GM21423 (cell line): ENCODE results near the gene WIPF2.
A peak's percentile ranks its signal among the peaks of the same experiment; 100 is the strongest.

Experiments
- ATAC-seq: cut with Tn5 transposase; IDR thresholded peaks from one replicate; pipeline ENCODE4 v1.9.1; 2021; ENCODE audit warnings: mild to moderate bottlenecking, moderate library complexity; ENCODE audit not compliant: unreplicated experiment

Gene WIPF2

DNA sequence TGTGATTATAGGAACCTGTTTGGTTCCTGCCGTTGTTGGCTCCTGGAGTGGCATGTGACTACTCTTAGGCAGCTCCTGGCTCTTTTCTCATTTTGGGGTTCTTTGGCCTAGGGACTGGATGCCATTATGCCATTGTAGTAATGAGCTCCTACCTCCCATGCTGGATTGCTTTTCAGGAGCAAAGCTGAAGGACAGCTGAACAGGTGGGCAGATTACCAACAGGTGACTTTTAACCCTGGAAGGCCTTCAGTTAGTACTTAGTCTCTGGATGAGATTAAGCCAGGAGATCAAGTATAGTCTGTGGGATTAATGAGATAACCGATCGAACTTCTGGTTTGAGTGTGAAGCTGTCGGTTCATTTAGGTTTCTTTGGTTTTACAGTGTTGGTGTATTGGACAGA, 25.2 kb downstream of the WIPF2 start:
- ATAC-seq: no peak

DNA sequence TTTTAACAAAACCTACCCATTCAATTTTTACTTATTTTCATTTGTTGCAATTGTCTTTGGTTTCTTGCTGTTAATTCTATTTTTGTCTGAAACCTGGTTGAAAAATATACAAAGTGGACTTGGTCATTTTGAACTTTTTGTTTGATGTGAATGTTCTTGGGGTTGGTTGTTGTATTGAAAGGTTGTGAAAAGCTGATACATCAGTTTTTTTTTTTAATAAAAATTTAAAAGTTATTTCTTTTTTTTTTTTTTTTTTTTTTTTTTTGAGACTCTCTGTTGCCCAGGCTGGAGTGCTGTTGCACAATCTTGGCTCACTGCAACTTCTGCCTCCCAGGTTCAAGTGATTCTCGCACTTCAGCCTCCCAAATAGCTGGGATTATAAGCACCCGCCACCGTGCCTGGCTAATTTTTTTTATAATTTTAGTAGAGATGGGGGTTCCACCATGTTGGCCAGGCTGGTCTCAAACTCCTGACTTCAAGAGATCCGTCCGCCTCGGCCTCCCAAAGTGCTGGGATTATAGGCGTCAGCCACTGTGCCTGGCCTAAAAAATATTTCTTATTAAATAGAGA, 28.9 kb downstream of the WIPF2 start:
- ATAC-seq: no peak

DNA sequence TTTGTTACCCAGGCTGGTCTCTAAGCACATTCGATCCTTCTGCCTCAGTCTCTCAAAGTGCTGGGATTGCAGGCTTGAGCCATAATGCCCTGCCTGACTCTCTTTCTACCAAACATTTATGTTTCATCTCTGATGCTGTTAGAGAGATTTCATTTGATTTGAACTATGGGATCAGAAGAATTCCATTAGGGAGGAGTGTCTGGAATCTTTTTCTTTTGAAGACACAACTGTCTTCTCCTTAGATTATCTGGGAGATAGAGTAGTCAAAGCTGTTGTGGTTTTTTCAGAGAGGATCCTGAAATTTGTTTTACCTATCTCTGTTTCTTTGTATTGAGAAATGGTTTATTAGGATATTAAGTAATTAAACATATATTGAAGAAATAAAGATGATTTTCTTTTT, 29.4 kb downstream of the WIPF2 start:
- no peak for ATAC-seq

DNA sequence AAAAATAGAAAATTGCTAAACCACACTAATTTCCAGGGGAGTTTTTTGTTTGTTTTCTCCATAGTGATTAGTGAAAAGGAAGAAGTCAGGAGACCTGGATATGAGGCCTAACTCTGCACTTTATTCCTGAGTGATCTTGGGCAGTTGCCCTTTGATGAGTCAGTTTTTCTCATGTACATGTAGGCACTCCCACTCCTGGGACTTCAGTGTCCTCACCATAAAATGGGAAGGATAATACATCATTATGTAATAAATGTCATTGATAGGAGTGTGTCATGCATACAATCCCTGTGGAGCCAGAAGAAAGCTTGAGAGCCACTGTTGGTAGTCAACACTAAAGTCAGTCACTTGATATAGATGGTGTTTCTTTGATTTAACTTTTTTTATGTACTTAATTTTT, 32.5 kb downstream of the WIPF2 start:
- no peak for ATAC-seq

DNA sequence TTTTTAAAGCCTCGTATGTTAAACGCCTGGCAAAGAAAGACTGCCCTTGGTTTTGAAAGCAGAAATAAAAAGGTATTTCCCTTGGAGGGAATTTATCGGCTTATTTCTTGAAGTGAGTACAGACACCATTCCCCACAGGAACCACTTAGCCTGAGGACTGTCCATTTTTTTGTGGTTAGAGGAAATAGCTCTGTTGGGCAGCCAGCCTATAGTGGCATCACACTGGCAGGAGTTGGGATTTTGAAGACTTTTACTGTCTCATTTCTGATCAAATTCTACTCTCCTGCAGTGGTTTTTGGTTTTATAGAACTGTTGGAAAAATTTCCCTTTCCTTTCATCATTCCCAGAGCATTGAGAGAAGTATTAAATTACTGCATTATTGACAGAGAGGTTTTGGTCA, 34.5 kb downstream of the WIPF2 start:
- no peak for ATAC-seq

DNA sequence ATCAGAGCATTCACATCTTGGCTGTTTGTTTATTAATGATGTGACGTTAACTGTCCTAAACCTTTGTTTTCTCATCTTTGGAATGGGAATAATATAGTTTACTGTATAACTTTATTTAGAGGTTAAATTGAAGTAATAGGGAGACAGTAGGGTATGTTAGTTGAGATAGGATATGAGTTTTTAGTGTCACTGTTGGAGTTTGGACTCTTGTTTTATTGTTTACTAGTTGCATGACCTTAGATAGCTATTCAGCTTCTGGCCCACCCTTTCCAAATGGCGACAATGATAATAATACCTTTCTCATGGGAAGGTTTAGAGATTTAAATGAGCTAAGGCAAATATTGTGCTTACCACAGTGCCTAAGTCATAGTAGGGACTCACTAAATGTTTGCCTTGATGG, 40.4 kb downstream of the WIPF2 start:
- no peak for ATAC-seq

DNA sequence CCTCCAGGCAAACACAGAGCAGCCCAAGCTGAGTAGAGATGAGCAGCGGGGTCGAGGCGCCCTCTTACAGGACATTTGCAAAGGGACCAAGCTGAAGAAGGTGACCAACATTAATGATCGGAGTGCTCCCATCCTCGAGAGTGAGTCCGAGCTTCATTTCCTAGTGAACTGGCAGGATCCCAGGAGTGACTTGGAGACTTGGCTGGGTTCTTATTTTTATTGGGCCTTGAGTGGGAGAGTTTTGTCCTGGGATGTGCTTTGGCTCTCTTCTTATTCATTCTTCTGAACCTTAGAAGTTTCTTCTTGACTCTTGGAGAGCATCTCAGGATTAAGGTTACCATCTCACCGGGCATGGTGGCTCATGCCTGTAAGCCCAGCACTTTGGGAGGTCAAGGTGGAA, 41.4 kb downstream of the WIPF2 start:
- ATAC-seq: no peak

DNA sequence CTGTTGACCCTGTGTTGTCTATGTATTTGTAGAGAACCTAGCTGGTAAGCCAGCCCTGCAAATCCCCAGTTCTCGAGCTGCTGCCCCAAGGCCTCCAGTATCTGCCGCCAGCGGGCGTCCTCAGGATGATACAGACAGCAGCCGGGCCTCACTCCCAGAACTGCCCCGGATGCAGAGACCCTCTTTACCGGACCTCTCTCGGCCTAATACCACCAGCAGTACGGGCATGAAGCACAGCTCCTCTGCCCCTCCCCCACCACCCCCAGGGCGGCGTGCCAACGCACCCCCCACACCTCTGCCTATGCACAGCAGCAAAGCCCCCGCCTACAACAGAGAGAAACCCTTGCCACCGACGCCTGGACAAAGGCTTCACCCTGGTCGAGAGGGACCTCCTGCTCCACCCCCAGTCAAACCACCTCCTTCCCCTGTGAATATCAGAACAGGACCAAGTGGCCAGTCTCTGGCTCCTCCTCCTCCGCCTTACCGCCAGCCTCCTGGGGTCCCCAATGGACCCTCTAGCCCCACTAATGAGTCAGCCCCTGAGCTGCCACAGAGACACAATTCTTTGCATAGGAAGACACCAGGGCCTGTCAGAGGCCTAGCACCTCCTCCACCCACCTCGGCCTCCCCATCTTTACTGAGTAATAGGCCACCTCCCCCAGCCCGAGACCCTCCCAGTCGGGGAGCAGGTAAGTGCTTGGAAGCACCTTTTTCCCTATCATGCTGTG, 45.5 kb downstream of the WIPF2 start:
- ATAC-seq: no peak

DNA sequence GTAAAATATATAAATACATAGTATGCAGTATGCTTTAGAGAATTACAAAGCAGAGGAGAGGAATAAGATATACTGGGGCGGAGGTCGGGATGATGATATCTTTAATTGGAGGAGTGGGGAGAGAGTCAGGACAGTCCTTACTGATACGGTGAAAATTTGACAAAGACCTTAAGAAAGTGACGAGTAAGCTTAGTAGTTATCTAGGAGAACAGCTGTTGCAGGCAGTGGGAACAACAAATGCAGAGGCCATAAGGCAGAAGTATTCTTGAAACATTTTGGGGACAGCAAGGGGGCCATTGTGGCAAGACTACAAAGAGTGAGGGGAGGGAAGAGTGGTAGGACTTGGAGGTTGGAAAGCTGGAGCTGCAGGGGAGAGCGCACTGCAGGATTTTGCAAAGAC, 46.2 kb downstream of the WIPF2 start:
- ATAC-seq: no peak

DNA sequence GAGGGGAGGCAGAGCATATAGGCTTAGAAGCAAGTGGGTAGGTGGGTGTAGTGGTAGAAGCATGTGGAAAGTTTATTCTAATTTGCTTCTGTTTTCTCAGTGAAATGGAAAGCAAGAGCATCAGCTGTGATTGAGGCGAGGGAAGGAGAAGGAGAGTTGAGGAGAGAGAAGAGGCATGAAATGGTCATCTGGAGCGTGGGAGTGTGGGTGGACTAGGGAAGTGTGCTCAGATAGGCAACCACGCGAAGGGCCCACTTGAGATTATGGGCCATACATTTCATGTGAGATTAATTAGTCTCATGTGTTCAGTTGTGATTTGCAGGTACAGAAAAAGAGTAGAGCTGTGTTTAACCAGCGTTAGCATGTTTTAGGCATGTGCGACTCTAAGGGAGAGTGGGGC, 47.8 kb downstream of the WIPF2 start:
- ATAC-seq: no peak

DNA sequence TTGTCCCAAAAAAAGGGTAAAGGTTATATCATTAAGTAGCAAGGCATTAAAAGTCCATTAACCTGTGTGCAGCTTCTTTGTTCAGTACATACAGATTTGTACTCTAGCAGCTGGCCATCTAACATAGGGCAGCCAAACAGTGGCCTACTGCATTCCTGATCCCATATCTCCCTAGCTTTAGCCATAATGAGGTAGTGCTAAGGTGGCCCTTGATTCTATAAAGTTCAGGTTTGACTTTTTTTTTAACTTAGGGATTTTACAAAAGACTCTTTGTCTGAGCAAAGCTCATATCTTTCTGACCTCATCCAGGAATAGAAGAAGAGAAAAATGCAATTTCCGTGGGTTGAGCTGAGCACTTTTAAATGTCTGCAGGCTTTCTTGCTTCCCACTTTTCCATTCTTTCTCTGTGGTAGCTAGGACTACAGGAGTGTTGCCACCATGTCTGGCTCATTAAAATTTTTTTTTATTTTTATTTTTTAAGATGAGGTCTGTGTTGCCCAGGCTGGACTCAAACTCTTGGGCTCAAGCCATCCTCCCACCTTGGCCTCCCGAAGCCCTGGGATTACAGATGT, 49.1 kb downstream of the WIPF2 start:
- ATAC-seq: no peak

DNA sequence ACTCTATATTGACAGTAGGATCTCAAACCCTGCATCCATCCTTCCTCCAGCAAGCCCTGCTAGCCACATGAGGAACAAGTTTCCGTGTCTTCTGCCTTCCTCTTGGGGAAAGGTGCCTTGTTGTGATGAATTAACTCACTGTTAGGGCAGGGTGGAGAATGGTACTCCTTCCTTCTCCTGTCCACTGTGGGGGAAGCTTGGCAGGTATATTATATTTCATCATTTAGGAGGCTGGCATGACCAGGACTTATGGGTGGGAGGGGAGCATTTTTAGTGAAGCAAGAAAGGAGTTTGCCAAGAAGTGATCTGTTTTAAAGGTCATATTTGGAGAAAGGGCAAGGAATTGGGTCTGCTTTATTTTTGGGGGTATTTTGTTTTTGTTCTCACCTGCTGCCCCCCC, 59.3 kb downstream of the WIPF2 start:
- ATAC-seq: no peak

DNA sequence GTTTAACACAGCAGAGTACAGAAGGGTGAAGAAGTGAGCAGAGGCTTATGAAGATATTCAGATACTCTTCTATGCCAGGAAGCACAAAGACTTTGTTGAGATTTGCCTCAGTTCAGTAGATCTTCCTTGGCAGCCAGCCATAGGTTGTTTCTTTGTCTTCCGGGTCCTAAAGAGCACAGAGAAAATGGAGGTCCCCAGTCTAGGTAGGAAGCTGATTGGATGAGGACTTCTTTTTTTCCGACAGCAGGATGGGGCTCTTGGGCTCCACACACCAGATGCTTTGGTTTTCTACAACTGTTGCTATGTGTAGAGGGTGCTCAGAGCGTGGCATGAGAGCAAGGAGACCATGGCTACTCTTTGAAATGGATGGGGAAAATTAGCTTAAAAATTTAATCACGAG, 60.3 kb downstream of the WIPF2 start:
- no peak for ATAC-seq

DNA sequence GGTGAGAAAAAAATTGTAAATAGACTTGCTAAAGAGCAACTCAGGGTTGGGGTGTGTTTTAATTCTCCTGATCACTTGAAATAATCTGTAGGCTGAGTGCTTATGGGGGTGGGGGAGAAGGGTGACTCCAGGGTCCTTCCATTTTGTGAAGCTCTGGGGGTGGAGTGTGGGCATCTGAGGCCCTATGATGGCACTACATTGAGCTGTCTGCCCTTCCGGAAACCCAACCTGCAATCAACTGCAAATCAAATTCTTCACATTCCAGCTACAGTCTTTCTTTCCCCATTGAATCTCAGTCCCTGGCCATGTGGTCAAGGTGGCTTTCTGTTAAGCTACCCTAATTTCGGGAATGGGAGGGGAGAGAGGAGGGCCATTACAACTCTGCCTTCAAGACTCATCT, 62.6 kb downstream of the WIPF2 start:
- no peak for ATAC-seq

DNA sequence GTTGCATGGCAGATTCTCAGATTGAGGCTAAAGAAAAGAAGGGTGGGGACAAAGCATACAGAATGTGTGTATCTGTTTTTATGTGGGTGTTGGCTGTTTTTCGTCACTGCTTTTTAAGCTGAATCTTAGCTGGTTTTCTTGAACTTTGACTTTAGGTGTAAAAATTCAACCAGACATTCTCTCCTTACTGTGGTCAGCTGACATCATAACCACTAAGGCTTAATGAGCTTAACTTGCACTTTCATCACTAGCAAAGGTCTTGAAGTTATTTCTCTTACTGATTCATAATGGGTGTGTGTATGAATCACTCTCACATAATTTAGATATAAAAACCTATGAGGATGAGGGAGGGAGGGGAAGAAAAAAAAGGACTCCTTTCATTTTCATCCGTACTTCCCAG, 64.6 kb downstream of the WIPF2 start:
- no peak for ATAC-seq

DNA sequence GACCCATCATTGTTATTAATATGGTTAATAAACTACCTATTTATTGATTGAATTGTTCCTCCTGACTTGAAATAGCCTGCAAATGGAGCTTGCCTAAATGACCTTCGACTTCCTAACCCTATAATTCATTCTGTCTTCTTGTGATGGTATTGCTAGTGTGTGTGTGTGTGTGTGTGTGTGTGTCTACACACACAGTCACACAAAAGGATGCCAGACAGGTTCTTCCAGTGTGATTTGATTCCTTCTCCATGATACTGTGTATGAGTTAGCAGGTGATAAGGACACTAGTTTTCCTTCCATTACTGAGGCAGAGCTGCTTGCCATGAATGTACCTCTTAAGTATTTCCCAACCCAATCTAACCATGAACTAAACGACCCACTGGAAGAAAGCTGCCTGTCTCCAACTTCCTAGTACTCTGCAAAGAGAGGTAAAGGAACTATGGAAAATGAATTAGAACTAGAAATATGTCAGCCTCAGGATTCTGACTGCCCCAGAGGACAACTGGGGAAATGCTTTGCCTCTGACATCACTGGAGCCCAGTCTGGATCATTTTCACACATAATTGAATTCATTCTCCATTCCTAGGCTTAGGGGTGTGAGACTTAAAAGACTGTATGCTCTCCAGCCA, 65.1 kb downstream of the WIPF2 start:
- no peak for ATAC-seq

DNA sequence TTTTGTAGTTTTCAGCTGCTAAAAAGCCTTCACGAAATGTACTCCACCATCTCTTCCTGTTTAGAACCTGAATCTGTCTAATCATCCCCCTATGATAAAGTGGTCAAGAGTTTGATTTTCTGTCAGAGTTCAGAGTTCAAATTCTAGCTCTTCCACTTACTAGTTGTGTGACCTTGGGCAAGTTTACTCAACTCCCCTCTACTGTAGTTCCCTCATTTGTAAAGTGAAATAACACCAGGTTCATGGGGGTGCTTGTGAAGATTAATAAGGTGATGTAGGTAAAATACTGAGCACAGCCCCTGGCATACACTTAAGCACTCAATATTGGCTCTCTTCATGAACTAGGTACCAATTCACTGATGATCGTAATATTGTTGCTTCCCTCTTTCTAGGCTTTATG, 67.4 kb downstream of the WIPF2 start:
- ATAC-seq: no peak

DNA sequence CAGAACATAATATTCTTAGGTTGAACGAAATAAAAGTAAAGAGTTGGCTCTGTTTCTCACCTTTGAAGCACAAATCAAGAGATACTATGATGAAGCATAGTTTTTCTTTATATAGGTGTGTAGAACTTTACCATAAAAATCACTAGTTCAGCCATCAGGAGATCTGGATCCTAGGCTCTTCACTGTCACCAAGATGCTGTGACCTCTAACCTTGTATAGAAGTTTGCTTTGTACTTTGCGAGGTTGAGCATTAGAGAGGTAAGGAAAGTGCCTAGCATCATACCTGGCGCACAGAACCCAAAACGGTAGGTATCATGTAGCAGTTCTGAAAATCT, 68.0 kb downstream of the WIPF2 start:
- no peak for ATAC-seq

DNA sequence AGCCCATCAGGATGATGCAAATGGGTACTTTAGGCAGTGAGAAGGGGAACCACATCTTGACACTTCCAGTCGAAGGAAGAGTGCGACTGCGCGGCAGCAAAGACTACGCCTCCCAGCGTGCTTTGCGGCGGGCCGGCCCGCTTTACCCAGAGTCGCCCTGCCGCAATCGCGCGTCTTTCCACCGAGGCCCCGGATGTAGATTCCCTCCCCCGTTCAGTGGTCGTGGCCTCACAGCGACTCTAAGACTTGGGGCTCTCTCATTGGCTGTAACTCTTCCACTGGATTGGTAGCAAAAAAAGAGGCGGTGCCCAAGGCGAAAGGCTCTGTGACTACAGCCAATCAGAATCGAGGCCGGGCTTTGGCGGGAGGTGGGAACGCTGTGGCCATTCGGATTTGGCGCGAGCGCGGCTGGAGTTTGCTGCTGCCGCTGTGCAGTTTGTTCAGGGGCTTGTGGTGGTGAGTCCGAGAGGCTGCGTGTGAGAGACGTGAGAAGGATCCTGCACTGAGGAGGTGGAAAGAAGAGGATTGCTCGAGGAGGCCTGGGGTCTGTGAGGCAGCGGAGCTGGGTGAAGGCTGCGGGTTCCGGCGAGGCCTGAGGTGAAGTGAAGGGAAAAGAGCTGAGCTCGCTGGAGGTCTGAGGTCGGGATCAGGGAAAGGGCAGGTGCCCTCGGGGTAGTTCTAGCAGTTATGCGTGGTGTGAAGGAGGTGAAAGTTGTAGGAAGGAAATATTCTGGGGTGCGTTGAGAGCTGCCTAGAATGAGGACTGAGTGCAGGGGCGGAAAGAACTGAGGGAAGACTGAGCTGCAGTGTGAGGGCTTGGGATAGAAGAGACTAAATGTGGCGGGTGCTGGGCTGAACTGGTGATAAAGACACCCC, 68.6 kb downstream of the WIPF2 start, which contains the start of gene CDC6:
TSS of gene CDC6 (plus strand) at position 386 of the 876 bp plus-strand sequence. CDS start 1,542 bp downstream, outside the sequence.
- ATAC-seq: peak; percentile 93

DNA sequence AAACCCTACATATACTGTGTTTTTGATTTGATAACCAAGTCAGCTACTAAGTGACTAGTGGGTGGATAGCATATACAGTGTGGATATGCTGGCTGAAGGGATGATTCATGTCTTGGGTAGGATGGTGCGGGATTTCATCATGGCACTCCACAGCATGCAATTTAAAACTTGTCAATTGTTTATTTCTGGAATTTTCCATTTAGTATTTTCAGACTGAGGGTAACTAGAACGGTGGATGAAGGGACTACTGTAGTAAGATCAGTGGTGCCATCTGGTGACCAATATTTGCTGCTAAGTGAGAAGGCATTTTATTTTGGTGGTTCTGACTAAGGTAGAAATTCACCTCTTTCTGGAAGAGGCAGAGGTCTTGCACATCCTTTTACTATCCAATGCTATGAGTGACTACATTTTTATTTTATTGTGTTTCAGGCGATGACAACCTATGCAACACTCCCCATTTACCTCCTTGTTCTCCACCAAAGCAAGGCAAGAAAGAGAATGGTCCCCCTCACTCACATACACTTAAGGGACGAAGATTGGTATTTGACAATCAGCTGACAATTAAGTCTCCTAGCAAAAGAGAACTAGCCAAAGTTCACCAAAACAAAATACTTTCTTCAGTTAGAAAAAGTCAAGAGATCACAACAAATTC, 71.7 kb downstream of the WIPF2 start:
- no peak for ATAC-seq

DNA sequence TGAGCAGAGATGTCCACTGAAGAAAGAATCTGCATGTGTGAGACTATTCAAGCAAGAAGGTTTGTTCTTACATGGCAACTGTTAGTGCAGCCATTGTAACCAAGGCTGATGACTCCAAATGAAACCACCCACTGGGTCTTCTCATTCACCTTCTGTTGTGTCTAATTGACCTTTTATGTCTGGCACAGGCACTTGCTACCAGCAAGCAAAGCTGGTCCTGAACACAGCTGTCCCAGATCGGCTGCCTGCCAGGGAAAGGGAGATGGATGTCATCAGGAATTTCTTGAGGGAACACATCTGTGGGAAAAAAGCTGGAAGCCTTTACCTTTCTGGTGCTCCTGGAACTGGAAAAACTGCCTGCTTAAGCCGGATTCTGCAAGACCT, 72.2 kb downstream of the WIPF2 start:
- no peak for ATAC-seq
